Tibial artery (tissue), 4 donors: ENCODE data around the gene SLC24A3.

ENCODE experiments used
- DNase-seq, 2 donors: peaks; one replicate each; pipeline ENCODE4 v3.0.0-alpha.2; 2019
- H3K27ac ChIP-seq, 2 donors: fragments of 200-600 bp; sonication (generic) in 1 of 2; 1 replicate in 1 of 2; 2 replicates in 1 of 2; pipeline ENCODE4 v1.5.1; 2018 to 2019; ENCODE audit warnings: mild to moderate bottlenecking in 1 of 2
- H3K27me3 ChIP-seq, 2 donors: fragments of 200-600 bp; sonication (generic) in 1 of 2; one replicate each; pipeline versions ENCODE4 v1.5.1 to v1.6.0; 2016 to 2019
- H3K36me3 ChIP-seq, 3 donors: fragments of 200-600 bp; sonication (generic) in 2 of 3; one replicate each; pipeline ENCODE4 v1.5.1; 2016 to 2019; ENCODE audit warnings: mild to moderate bottlenecking in 2 of 3
- H3K4me1 ChIP-seq, 4 donors: fragments of 200-600 bp; sonication (generic) in 2 of 4; 1 replicate in 3 of 4; 2 replicates in 1 of 4; pipeline ENCODE4 v1.5.1; 2016 to 2019
- H3K4me3 ChIP-seq, 2 donors: fragments of 200-600 bp; sonication (generic) in 1 of 2; 1 replicate in 1 of 2; 2 replicates in 1 of 2; pipeline ENCODE4 v1.5.1; 2018 to 2019; ENCODE audit warnings: mild to moderate bottlenecking in 2 of 2
- H3K9me3 ChIP-seq, 3 donors: fragments of 200-600 bp; sonication (generic) in 1 of 3; one replicate each; pipeline ENCODE4 v1.5.1; 2016 to 2019
- CTCF ChIP-seq, 2 experiments: fragments of 200-600 bp in 1 of 2; fragments of 450-650 bp in 1 of 2; IDR thresholded peaks; one replicate each; pipeline ENCODE4 v1.5.1; 2017 to 2019; ENCODE audit warnings: antibody characterized with exemption in 2 of 2, mild to moderate bottlenecking in 1 of 2, moderate library complexity in 1 of 2
- intact Hi-C: fragments of 100-400 bp; cut with DNase I; formaldehyde crosslinking; loops from one replicate; pipeline ENCODE4 v1.15.0; 2023; ENCODE audit warnings: low total_unique reads

The SLC24A3 gene

GRCh38 chr20:19602675-19603375 is 390.4 kb downstream of the SLC24A3 start:
- no peak for TF ChIP-seq CTCF (IDR thresholded peaks at IDR 0.05)
- Histone ChIP-seq H3K9me3 (no peaks in the 10 kb centered on the region), H3K4me3 (no peak overlapping the region), H3K4me1 (peaks cover 0 to 6% (median 1%) of the 10 kb centered on the region in 4 donors), H3K27me3 (no peaks in the 10 kb centered on the region), H3K27ac (no peak overlapping the region), H3K36me3 (no peaks in the 10 kb centered on the region)
- DNase-seq = no peak
- intact Hi-C loops = no loop called here

GRCh38 chr20:19603376-19603750 is 390.9 kb downstream of the SLC24A3 start:
- no peak for DNase-seq
- intact Hi-C loops = no loop called here
- Histone ChIP-seq H3K36me3 (no peaks in the 10 kb centered on the region), H3K27ac (no peak overlapping the region), H3K4me1 (peaks cover 0 to 6% (median 1%) of the 10 kb centered on the region in 4 donors), H3K4me3 (no peak overlapping the region), H3K9me3 (no peaks in the 10 kb centered on the region), H3K27me3 (no peaks in the 10 kb centered on the region)
- TF ChIP-seq CTCF (IDR thresholded peaks at IDR 0.05) = no peak

- no peak overlapping the region for H3K27ac ChIP-seq
- intact Hi-C loops = no loop called here
These were observed 393.5 kb downstream of the SLC24A3 start for GRCh38 chr20:19605786-19606485.

GRCh38 chr20:19609642-19610223 is 397.3 kb downstream of the SLC24A3 start:
- no peak overlapping the region for H3K4me3 ChIP-seq
- H3K27ac ChIP-seq = no peak overlapping the region
- H3K27me3 ChIP-seq = no peaks in the 10 kb centered on the region
- no peak for DNase-seq
- H3K9me3 ChIP-seq = no peaks in the 10 kb centered on the region
- TF ChIP-seq CTCF (IDR thresholded peaks at IDR 0.05) = no peak
- intact Hi-C loops = no loop called here
- H3K4me1 ChIP-seq = peaks cover 0 to 18% (median 12%) of the 10 kb centered on the region in 4 donors
- no peaks in the 10 kb centered on the region for H3K36me3 ChIP-seq

More at GRCh38 chr20:19605786-19606485, 393.5 kb downstream of the SLC24A3 start:
- H3K9me3 ChIP-seq = no peaks in the 10 kb centered on the region
- no peaks in the 10 kb centered on the region for H3K27me3 ChIP-seq
- no peak for TF ChIP-seq CTCF (IDR thresholded peaks at IDR 0.05)
- H3K4me3 ChIP-seq = no peak overlapping the region
- H3K4me1 ChIP-seq = peaks cover 0 to 6% (median 1%) of the 10 kb centered on the region in 4 donors
- no peaks in the 10 kb centered on the region for H3K36me3 ChIP-seq
- DNase-seq = no peak

GRCh38 chr20:19615629-19616028 is 403.2 kb downstream of the SLC24A3 start:
- no peaks in the 10 kb centered on the region for H3K27me3 ChIP-seq
- no peak for DNase-seq
- H3K9me3 ChIP-seq = no peaks in the 10 kb centered on the region
- no peak overlapping the region for H3K4me3 ChIP-seq
- intact Hi-C loops = no loop called here
- no peaks in the 10 kb centered on the region for H3K36me3 ChIP-seq
- no peak for TF ChIP-seq CTCF (IDR thresholded peaks at IDR 0.05)
- no peak overlapping the region for H3K27ac ChIP-seq
- peaks cover 0 to 13% (median 10%) of the 10 kb centered on the region in 4 donors for H3K4me1 ChIP-seq
